ENCODE data around the gene SHANK3.

SHANK3 gene

DNA sequence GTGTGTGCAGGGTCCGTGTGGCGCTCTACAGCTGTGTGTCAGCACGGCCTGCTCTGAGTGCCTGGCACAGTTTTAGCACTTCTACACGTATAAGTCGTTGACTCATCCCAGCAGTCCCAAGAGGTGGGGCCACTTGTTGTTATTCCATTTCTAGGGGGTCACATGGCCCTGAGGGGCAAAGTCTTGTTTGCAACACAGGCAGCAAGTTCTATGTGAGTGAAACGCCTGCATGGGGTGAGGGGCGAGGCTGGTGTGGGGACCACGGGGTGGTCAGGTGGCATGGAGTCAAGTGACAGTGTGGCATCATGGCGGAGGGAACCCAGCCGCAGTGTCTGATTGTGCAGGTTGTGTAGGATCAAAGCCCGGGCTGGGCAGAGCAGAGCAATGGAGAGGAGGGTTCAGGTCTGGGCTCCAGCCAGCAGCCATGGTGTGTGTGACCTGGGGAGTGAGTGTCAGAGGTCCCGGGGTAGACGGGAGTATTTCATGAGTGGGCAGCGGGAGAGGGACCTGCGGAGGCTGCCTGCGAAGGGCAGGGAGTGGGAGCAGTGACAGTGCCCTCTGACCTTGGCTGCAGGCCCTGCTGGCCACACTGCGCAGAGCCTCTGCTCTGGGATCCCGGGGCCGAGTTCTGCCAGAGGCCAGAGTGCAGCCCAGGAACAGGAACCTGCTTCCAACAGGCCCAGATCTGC lies 27.9 kb downstream of the SHANK3 start:
- DNase-seq, result no peak

DNA sequence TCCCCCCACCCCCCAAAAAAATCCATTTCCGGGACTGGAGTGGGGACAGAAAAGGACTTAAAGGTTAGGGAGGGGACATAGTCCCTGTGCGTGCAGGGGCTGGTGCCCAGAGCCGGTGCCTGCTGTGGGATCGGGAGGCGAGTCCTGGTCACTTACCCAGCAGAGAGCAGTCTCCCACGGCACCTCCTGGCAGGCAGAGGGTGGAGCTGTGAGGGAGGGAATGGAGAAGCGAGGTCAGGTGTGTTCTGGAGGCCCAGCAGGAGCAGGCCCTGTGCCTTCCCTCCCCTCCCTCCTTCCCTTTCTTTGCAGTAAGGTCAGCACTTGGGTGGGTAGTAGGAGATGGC lies 28.4 kb downstream of the SHANK3 start:
- no peak for DNase-seq

DNA sequence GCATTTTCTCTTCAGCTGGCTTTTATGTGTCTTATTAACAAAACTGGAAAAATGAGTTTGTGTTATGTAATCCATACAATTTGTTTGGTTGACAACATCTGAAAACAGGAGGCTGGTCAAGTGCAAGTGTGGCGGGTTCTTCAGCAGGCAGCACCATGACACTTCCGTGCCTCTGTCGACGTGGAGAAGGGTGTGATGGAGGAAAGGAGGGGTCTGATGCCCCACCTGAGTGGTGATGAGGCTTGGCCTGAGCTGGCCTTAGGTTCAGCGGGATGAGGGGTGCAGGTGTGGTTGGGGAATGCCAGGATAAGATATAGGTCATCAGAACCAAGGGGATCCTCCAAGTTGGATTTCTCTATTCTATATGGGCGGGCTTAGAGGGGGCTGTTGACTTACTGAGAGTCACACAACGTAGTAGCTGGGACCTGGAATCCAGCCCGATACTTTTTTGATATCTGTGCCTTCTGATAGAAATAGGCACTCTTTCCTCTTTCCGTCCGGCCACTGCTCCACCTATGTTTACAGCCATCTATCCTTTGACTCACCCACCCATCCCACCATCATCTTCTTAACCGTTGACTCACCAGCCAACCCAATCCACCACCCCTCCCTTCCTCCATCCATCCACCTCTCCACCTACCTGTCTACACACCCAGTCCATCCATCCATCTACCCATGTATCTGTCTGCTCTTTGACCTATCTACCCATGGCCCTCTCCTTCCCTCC lies 29.0 kb downstream of the SHANK3 start:
- DNase-seq, result no peak

DNA sequence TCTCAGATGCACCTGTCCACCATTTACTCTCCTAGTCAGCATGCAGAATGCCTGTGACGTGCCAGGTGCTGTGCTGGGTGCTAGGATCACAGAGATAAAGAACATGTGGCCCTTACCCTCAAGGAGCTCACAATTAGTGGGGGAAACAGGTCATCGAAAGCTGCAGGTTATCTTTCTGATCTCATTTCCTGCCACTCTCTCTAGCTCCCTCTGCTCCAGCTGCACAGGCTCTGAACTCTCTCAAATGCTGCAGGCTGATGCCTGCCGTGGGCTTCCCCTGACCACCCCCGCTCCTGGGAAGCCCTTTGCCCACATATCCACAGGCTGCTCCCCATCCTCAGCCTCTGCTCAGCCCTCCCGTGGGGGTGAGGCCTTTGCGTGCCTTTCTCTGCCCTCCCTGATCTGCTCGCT lies 29.6 kb downstream of the SHANK3 start:
- DNase-seq, result no peak

DNA sequence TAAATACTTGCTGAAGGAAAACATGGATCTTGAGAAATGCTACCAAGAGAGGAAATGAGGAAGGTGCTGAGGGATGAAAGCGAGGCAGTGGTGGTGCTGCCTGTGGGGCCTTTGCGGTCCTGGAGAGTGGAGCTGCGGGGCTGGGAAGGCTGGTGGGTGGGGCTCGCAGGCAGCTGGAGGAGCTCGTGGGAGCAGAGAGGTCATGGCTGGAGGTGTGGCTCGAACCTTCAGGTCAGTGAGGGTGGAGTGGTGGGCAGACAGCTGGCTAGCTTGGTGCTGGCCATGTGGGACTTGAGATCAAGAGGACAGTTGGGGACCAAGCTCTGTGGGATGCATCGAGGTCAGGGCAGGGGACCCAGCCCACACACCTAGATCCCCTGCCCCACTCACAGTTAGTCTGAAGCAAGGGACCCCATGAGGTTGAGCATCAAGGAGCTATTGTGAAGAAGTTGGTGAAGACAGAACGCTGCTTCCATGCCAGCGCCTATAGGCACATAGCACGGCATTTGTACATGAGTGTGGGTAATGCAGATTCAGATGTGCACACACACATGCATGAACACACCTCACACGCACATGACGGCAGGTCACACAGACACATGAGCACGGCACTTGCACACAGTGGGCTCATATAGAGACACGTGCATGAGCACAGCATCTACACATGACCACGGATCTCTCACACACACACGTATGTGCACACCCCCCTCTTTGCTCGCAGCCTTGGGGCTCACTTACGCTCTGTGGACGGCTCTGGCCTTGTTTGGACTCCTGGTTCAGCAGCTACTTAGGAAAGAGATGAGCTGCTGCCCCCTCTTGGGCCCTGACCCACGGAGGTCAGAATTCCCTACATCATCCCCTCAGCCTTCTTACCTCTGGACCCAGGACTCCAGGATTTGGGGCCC lies 30.4 kb downstream of the SHANK3 start:
- no peak for DNase-seq

DNA sequence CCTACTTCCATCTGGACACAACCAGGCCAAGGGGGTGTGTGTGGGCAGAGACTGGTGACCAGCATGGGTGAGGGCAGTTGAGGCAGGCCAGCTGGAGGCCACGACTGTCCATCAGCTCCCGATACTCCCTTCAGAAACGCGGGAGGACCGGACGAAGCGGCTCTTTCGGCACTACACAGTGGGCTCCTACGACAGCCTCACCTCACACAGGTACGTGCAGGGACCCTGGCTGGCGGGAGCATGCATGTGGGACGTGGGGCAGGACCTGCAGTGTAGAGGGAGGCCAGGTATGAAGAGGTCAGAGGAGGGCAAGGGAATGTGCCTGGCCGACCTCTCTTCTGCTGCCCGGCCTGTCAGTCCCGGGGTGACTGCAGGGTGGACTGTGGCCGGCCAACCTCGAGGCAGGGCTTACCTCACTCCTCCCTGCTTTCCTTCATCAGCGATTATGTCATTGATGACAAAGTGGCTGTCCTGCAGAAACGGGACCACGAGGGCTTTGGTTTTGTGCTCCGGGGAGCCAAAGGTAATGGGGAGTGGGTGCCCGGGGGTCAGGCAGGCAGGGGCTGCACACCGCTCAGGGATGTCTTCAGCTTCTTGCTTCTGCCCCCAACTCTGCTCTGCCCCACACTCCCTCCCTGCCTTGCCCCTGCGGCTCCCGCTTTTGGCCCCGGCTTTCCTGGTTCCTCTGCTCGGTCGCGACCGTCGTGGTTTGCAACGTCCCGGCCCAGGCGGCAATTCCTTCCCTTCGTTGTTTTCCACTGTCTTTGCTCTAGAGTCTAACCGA lies 31.3 kb downstream of the SHANK3 start:
- DNase-seq, result no peak

DNA sequence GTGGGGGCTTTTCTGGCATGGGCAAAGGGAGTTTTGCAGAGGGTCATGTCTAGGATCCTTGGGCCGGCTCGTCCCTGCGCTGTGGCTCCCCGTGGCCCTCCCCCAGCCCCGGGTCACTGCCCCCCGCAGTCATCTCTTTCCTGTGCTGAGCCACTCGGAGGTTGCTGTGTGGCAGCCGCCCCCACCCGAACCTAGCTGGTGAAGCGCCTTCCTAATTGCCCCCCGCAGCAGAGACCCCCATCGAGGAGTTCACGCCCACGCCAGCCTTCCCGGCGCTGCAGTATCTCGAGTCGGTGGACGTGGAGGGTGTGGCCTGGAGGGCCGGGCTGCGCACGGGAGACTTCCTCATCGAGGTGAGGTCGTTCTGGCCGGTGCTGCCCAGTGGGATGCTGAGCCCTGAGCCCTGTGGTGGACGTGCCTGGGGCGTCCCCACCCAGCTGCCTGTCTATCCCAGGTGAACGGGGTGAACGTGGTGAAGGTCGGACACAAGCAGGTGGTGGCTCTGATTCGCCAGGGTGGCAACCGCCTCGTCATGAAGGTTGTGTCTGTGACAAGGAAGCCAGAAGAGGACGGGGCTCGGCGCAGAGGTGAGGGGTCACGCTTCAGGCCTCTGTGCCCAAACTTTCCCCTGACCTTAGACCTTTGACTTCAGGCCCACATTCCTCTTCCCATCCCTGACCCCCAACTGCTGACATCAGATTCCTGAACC lies 32.0 kb downstream of the SHANK3 start:
- DNase-seq, result no peak

DNA sequence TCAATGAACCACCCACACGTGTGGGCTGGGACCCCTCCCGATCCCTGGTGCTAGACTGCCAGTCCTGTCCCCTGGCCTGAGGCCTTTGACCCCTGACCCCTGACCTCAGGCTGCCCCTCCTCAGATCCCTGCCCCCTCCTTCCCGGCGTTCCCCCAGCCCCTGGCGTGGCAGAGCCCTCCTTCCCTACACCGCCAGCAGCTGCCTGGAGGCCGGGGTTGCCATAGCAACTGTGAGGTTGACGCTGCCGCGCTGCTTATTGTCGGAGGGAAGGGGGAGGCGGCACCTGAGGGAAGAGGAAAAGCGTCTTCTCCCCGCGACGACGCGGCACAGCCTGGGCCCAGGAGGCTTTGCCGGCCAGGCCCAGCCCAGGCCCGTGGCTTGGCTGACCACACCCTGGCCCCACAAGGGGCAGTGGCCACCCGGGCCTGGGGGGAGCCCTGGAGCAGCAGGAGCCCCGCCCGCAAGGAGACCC lies 32.6 kb downstream of the SHANK3 start:
- DNase-seq, result no peak

DNA sequence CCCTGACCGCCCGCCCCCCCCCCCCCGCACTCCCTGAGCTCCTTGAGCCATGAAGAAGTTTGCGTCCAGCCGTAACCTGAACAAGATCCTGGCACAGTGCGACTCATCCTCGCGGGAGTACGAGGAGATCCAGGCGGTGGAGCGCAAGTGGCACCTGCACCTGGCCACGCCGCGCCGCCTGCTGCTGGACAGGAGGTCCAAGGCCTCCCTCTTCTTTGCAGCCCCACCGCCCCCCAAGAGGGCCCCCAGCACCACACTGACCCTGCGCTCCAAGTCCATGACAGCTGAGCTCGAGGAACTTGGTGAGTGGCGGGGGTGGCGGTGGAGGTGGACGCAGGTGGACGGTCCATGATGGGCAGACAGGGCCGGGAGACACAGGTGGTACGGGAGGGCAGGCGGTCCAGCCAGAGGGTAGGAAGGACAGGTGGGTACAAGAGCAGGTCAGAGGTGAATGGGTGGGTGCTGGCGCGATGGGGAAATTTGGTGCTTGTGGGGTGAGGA lies 33.3 kb downstream of the SHANK3 start:
- no peak for DNase-seq

DNA sequence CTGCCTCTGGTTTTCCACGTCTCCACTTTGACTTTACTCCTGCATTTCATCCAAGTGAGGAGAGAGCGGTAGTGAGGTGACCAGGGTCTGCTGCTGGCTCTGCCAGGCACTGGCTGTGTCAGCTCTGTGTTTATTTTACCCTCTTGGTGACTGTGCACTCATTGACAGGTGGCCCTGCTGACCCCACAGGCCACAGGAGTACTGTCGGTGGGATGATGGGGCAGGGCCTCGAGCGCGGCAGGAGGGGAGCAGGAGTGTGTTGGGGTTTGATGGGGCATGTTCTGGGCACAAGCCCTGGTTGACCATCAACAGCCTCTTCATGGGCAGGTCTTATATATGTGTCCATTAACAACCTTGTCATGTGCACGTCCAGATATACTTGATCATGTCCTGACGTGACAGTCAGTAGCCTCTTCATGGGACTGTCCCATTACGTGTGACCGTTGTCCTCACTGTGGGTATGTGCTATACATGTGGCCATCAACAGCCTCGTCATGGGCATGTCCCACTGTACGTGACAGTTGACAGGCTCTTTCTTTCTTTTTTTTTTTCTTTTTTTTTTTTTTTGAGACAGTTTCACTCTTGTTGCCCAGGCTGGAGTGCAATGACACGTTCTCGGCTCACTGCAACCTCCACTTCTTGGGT lies 34.0 kb downstream of the SHANK3 start:
- DNase-seq, result no peak

DNA sequence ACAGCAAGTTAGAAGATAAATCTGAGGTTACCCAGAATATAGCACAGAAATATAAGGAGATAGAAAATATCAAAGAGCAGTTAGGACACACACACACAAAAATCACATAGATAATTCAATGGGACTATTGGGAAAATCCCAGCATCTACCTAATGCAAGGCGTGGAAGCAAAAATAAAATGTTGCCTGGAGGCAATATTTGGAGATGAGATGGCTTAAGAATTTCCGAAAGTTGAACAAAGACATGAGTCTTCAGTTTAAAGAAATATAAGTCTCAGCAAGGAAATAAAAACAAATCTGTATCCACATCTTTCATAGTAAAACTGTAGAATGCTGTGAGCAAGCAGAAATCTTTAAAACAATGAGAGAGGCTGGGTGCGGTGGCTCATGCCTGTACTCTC lies 35.9 kb downstream of the SHANK3 start:
- DNase-seq, result no peak

DNA sequence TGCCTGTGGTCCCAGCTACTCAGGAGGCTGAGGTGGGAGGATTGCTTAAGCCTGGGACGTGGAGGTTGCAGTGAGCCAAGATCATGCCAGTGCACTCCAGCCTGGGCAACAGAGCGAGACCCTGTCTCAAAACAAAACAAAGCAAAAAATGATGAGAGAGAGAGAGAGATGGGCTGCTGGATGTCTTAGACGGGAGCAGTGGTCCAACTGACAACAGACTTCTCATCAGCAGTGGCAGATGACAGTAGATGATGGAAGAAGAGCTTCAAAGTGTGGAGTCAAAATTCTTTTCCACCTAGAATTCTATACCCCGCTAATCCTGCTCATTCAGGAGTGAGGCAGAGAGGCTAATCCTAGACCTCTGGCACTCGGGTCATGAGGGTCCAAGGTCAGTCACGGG lies 36.4 kb downstream of the SHANK3 start:
- DNase-seq, result no peak

DNA sequence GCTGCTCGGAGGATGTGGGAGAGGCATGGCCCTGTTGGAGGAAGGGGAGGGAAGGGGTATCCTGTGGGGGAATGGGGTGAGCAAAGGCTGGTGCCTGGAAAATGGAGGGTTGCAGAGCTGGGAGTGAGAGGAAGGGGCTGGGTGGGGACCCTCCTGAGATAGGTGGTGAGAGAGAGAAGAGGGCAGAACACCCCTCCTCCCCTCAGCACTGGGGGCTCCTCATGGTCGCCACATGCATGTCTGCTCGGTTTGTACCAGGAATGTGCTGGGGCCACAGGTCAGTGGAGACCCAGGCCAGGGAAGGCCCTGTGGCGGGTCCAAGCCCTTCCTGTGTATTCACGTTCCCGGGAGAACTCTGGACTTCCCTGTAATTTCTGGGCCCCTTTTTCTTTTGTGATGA lies 37.6 kb downstream of the SHANK3 start:
- no peak for DNase-seq

DNA sequence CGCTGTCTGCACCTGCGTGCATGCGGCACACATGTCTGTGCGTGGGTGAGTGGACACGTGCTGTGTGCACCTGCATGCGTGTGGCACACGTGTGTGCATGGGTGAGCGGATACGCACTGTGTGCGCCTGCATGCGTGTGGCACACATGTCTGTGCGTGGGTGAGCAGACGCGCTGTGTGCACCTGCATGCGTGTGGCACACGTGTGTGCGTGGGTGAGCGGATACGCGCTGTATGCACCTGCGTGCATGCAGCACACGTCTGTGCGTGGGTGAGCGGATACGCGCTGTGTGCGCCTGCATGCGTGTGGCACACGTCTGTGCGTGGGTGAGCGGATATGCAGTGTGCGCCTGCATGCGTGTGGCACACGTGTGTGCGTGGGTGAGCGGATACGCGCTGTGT lies 38.3 kb downstream of the SHANK3 start:
- DNase-seq, result no peak

DNA sequence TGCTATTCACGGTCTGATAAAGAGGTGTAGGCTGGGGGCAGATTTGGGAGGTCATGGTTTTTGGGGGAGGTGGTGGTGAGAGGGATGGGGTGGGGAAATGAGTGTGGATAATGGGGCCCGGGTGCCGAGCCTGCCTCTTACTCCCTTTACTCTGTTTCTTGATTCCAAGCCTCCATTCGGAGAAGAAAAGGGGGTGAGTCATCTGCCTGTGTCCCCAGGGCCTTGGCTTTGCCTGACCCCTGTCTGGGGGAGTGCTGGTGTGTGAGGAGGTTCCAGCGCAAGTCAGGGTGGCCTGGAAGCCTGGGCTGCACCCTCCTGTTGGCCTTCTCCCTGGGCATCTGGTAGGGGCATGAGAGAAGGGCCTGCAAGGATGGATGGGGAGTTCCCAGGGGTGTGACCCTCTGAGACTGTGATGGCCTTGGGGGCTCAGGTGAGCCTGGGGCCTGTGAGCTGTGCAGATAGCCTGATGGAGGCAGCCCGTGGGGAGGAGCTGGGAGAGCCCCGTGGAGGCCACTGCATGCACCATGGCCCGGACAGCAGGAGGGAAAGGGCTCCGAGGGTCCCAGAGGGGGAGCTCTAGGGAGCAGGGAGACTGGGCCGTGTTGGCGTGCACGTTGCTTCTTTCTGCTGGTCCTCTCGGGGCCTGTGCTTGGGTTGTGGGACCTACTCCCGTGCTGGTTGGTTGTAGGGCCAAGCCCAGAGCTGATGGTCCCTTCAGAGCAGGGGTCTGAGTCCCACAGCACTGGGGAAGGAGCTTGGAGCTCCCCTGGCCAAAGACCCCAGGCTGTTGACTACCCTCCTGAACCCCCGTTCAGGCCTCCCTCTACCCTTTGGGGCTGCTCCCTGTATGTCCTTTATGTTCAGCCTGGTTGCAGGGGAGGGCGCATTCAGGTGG lies 39.1 kb downstream of the SHANK3 start:
- DNase-seq, result no peak

DNA sequence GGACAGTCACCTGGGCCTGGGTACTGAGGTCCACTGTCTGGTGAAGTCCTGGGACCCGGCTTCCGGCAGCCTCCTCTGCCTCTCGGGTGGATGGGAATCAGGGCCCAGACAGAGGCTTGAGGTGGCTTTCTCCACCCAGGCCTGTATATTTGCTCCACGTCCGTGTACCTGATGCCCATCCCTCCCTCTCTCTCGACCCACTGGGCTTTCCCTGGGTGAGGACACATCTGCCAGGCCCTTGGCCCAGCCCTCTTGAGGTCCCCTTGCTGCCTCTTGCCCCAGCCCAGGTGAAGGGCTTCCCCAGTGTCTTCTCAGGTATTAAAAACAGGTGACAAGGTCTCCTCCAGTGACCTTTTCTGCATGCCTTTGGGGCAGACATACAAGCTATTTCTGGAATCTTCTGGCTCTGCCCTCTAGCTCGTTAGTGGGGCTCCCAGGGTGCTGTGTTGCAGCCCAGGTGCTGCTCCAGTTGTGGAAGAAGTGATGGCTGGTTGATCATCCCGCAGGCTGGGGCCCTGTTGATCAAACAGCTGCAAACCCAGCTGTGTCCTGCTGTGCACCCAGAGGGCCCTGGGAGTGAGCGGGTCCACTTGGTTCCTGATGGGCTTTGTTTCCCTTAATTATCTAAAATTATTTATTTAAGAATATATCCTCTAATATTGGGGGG lies 39.9 kb downstream of the SHANK3 start:
- no peak for DNase-seq

DNA sequence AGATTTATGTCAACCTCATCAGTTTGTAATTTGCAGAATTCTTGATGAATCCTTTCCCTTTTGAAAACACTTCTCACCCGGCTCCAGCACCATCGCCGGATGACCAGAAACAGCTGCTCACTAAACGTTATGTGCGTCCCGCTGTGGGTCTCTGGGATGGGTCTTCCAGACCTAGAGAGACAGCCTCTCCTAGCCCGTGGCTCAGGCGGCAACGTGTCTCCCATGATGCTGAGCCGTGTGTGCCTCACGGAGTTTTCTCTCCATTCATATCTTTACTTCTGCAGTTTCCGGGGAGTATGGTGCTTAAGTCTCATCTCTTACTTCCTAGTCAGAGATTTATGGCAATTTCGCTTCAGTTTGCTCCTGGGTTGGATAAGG lies 40.4 kb downstream of the SHANK3 start:
- no peak for DNase-seq

DNA sequence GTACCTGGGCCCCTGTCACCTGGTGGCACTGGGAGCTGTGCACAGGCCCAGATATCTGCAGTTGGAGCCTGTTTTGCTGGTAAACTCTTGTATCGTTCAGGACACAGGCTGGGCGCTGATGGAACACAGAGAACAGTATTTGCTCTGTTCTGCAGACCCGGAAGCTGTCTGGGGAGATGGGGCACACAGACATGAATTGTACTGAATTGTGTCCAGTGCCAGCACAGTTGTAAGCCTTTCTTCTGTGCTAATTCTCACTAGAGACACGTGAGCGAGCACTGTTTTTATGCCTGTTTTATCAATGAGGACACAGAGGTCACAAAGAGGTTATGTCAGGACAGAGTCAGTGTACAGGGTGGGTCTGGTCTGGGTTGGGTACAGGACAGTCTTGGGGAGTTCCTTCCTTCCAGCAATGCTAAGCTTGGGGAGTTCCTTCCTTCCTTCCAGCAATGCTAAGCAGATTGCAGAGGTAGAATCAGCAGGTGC lies 41.0 kb downstream of the SHANK3 start:
- no peak for DNase-seq

DNA sequence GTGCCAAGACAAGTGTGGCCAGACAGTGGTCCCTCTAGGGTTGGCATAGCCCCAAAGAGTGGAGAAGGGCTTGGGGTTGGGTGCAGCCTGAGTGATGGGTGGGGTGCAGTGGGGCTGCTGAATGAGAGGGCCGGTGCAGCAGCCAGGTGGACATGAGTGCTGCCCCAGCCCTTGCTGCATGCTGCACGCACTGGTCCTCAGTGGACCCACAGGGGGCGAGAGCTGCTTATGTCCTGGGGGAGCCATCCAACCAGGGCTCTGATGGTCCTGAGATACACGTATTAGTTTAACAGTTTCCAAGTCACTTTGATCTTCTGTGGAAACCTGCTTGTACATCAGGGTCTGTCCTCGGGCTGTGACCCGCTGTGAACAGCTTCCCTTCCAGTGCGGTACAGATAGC lies 41.5 kb downstream of the SHANK3 start:
- no peak for DNase-seq

Measured in 8988T (cell line).